IMR-90 (cell line): Measurements from ENCODE around the gene NFX1.

Experiments
- BHLHE40 ChIP-seq: fragments of 150-350 bp; IDR thresholded peaks from 2 replicates; pipeline ENCODE4 v1.6.1; 2016; ENCODE audit warnings: mild to moderate bottlenecking, low read depth, low read length
- FOS ChIP-seq: fragments of 150-350 bp; IDR thresholded peaks from 2 replicates; pipeline ENCODE4 v1.6.1; 2016; ENCODE audit warnings: low read depth, low read length
- NFE2L2 ChIP-seq: fragments of 150-350 bp; IDR thresholded peaks from 2 replicates; pipeline ENCODE4 v1.6.1; 2016; ENCODE audit warnings: low read depth, mild to moderate bottlenecking, low read length
- POLR2A ChIP-seq: IDR thresholded peaks from 2 replicates; pipeline ENCODE4 v1.6.1; 2012; ENCODE audit warnings: mild to moderate bottlenecking, low read depth, low read length
- SMC3 ChIP-seq: fragments of 150-350 bp; IDR thresholded peaks from 2 replicates; pipeline ENCODE4 v1.6.1; 2016; ENCODE audit warnings: low read depth, mild to moderate bottlenecking, antibody characterized with exemption, low read length, moderate library complexity
- TF ChIP-seq, protein P1 (sequence below): conservative IDR thresholded peaks from 2 replicates; pipeline ENCODE4 v1.5.1; 2012; ENCODE audit warnings: mild to moderate bottlenecking, low read depth, low read length, improper control_type of control experiment
- TF ChIP-seq, protein P2 (sequence below): fragments of 150-350 bp; IDR thresholded peaks from 2 replicates; pipeline ENCODE4 v1.6.1; 2017; ENCODE audit warnings: mild to moderate bottlenecking, antibody characterized with exemption, low read length, low read depth

DNA sequence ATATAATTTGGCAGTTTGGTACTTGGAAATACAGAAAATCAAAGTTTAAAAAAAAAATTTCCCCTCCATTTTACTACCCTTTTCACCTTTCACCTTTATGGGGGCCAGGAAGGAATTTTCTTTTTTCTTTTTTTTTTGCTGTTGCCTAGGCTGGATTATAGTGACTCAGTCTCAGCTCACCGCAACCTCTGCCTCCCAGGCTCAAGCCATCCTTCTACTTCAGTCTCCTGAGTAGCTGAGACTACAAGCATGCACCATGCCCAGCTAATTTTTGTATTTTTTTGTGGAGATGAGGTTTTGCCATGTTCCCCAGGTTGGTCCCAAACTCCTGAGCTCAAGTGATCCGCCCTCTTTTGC is 16.4 kb upstream of the NFX1 start:
- TF ChIP-seq, protein P1, sequence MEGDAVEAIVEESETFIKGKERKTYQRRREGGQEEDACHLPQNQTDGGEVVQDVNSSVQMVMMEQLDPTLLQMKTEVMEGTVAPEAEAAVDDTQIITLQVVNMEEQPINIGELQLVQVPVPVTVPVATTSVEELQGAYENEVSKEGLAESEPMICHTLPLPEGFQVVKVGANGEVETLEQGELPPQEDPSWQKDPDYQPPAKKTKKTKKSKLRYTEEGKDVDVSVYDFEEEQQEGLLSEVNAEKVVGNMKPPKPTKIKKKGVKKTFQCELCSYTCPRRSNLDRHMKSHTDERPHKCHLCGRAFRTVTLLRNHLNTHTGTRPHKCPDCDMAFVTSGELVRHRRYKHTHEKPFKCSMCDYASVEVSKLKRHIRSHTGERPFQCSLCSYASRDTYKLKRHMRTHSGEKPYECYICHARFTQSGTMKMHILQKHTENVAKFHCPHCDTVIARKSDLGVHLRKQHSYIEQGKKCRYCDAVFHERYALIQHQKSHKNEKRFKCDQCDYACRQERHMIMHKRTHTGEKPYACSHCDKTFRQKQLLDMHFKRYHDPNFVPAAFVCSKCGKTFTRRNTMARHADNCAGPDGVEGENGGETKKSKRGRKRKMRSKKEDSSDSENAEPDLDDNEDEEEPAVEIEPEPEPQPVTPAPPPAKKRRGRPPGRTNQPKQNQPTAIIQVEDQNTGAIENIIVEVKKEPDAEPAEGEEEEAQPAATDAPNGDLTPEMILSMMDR: no peak
- no peak for TF ChIP-seq POLR2A
- TF ChIP-seq FOS: no peak
- TF ChIP-seq, protein P2, sequence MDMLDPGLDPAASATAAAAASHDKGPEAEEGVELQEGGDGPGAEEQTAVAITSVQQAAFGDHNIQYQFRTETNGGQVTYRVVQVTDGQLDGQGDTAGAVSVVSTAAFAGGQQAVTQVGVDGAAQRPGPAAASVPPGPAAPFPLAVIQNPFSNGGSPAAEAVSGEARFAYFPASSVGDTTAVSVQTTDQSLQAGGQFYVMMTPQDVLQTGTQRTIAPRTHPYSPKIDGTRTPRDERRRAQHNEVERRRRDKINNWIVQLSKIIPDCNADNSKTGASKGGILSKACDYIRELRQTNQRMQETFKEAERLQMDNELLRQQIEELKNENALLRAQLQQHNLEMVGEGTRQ: no peak
- no peak for TF ChIP-seq SMC3
- TF ChIP-seq BHLHE40: no peak
- no peak for TF ChIP-seq NFE2L2
